H1 (cell line): ENCODE measurements around the gene TLK1. TPM values are rescaled to one million over a fixed set of nuclear protein-coding genes. Genes with fewer than 3 reads are reported as not detected.

ENCODE experiments used
- EP300 ChIP-seq, 2 experiments: IDR thresholded peaks; 1 replicate in 1 of 2; 2 replicates in 1 of 2; pipeline ENCODE4 v1.6.1; 2011 to 2012; ENCODE audit warnings: low read depth in 2 of 2, low read length in 2 of 2, mild to moderate bottlenecking in 2 of 2, borderline replicate concordance in 1 of 2, inconsistent platforms in 1 of 2, moderate library complexity in 1 of 2
- GABPA ChIP-seq: IDR thresholded peaks from 2 replicates; pipeline ENCODE4 v1.6.1; 2011; ENCODE audit warnings: mild to moderate bottlenecking, low read length, moderate library complexity, borderline replicate concordance; ENCODE audit not compliant: insufficient read depth
- polyA plus RNA-seq, 7 experiments: library from polyadenylated mRNA; depleted of rRNA in 3 of 7; stranded (reverse) in 5 of 7; unstranded in 2 of 7; fragments of >200 nt in 5 of 7; fragments of 200-250 nt in 2 of 7; gene quantifications; 1 replicate in 5 of 7; 2 replicates in 1 of 7; 4 replicates in 1 of 7; pipeline versions ENCODE4 v1.2.1 to v1.2.3, GENCODE V29; 2011 to 2013; ENCODE audit warnings: missing spikeins in 2 of 7, mixed read lengths in 2 of 7
- total RNA-seq: library from RNA; stranded (reverse); fragmentation: NEBNext Ultra II Directional; extraction: Animal tissue kit (Norgen Biotek cat#: 25700); gene quantifications from 2 replicates; pipeline ENCODE4 v1.2.1, GENCODE V29; 2021
- TF ChIP-seq, protein P1 (sequence below): fragments of 300-600 bp; sonication (generic); IDR thresholded peaks from 2 replicates; pipeline ENCODE4 v1.7.1; 2012; ENCODE audit warnings: low read length, moderate library complexity, mild to moderate bottlenecking, inconsistent platforms; ENCODE audit not compliant: insufficient replicate concordance

TLK1 gene
- total and polyA plus RNA-seq, 2 of the 8 experiments (the other 6 are each of a cell fraction or from before 2014, with no cell fraction given) = 11.2 to 102 TPM

DNA sequence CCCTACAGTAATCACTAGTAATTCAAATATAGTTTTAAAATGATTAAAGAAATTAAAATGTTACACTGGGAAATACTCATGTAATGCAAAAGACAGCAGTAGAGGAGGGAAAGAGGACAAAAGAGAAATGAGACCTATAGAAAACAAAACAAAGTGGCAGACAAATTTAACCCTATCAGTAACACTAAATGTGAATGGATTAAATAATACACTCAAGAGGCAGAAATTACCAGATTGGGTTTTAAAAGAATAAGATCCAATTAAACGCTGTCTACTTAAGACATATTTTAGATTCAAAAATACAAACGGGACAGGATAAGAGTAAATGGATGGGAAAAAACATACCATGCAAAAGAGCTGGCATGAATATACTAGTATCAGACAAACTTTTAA is 17.0 kb downstream of the TLK1 start (continued):
- TF ChIP-seq, protein P1, sequence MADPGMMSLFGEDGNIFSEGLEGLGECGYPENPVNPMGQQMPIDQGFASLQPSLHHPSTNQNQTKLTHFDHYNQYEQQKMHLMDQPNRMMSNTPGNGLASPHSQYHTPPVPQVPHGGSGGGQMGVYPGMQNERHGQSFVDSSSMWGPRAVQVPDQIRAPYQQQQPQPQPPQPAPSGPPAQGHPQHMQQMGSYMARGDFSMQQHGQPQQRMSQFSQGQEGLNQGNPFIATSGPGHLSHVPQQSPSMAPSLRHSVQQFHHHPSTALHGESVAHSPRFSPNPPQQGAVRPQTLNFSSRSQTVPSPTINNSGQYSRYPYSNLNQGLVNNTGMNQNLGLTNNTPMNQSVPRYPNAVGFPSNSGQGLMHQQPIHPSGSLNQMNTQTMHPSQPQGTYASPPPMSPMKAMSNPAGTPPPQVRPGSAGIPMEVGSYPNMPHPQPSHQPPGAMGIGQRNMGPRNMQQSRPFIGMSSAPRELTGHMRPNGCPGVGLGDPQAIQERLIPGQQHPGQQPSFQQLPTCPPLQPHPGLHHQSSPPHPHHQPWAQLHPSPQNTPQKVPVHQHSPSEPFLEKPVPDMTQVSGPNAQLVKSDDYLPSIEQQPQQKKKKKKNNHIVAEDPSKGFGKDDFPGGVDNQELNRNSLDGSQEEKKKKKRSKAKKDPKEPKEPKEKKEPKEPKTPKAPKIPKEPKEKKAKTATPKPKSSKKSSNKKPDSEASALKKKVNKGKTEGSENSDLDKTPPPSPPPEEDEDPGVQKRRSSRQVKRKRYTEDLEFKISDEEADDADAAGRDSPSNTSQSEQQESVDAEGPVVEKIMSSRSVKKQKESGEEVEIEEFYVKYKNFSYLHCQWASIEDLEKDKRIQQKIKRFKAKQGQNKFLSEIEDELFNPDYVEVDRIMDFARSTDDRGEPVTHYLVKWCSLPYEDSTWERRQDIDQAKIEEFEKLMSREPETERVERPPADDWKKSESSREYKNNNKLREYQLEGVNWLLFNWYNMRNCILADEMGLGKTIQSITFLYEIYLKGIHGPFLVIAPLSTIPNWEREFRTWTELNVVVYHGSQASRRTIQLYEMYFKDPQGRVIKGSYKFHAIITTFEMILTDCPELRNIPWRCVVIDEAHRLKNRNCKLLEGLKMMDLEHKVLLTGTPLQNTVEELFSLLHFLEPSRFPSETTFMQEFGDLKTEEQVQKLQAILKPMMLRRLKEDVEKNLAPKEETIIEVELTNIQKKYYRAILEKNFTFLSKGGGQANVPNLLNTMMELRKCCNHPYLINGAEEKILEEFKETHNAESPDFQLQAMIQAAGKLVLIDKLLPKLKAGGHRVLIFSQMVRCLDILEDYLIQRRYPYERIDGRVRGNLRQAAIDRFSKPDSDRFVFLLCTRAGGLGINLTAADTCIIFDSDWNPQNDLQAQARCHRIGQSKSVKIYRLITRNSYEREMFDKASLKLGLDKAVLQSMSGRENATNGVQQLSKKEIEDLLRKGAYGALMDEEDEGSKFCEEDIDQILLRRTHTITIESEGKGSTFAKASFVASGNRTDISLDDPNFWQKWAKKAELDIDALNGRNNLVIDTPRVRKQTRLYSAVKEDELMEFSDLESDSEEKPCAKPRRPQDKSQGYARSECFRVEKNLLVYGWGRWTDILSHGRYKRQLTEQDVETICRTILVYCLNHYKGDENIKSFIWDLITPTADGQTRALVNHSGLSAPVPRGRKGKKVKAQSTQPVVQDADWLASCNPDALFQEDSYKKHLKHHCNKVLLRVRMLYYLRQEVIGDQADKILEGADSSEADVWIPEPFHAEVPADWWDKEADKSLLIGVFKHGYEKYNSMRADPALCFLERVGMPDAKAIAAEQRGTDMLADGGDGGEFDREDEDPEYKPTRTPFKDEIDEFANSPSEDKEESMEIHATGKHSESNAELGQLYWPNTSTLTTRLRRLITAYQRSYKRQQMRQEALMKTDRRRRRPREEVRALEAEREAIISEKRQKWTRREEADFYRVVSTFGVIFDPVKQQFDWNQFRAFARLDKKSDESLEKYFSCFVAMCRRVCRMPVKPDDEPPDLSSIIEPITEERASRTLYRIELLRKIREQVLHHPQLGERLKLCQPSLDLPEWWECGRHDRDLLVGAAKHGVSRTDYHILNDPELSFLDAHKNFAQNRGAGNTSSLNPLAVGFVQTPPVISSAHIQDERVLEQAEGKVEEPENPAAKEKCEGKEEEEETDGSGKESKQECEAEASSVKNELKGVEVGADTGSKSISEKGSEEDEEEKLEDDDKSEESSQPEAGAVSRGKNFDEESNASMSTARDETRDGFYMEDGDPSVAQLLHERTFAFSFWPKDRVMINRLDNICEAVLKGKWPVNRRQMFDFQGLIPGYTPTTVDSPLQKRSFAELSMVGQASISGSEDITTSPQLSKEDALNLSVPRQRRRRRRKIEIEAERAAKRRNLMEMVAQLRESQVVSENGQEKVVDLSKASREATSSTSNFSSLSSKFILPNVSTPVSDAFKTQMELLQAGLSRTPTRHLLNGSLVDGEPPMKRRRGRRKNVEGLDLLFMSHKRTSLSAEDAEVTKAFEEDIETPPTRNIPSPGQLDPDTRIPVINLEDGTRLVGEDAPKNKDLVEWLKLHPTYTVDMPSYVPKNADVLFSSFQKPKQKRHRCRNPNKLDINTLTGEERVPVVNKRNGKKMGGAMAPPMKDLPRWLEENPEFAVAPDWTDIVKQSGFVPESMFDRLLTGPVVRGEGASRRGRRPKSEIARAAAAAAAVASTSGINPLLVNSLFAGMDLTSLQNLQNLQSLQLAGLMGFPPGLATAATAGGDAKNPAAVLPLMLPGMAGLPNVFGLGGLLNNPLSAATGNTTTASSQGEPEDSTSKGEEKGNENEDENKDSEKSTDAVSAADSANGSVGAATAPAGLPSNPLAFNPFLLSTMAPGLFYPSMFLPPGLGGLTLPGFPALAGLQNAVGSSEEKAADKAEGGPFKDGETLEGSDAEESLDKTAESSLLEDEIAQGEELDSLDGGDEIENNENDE = no peak
- TF ChIP-seq GABPA = no peak
- no peak for TF ChIP-seq EP300 (IDR thresholded peaks at IDR 0.05; ENCODE audit: borderline replicate concordance in 1 of 2, low read depth in 2 of 2, low read length in 2 of 2)
